ENCODE results near the gene P2RY1. TPM values are rescaled to one million over a fixed set of nuclear protein-coding genes. Genes with fewer than 3 reads are reported as not detected.
A peak's percentile ranks its signal among the peaks of the same experiment; 100 is the strongest.

The P2RY1 gene
- total and polyA plus RNA-seq, 9 of the 15 experiments (the other 6 are each of a cell fraction or from before 2014, with no cell fraction given): 6.0 to 27.9 (median 18.4) TPM

GRCh38 chr3:152834776-152835600 lies at the start of gene P2RY1 (continued):
- TF ChIP-seq, protein P1, sequence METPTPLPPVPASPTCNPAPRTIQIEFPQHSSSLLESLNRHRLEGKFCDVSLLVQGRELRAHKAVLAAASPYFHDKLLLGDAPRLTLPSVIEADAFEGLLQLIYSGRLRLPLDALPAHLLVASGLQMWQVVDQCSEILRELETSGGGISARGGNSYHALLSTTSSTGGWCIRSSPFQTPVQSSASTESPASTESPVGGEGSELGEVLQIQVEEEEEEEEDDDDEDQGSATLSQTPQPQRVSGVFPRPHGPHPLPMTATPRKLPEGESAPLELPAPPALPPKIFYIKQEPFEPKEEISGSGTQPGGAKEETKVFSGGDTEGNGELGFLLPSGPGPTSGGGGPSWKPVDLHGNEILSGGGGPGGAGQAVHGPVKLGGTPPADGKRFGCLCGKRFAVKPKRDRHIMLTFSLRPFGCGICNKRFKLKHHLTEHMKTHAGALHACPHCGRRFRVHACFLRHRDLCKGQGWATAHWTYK (CRISPR knock-in tag; IDR thresholded peaks at IDR 0.05): no peak
- TF ChIP-seq, protein P2, sequence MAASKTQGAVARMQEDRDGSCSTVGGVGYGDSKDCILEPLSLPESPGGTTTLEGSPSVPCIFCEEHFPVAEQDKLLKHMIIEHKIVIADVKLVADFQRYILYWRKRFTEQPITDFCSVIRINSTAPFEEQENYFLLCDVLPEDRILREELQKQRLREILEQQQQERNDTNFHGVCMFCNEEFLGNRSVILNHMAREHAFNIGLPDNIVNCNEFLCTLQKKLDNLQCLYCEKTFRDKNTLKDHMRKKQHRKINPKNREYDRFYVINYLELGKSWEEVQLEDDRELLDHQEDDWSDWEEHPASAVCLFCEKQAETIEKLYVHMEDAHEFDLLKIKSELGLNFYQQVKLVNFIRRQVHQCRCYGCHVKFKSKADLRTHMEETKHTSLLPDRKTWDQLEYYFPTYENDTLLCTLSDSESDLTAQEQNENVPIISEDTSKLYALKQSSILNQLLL (CRISPR knock-in tag; IDR thresholded peaks at IDR 0.05; ENCODE audit: borderline replicate concordance): no peak
- TF ChIP-seq TEAD1 (CRISPR knock-in tag; IDR thresholded peaks at IDR 0.05): no peak; a peak in 1 of 4 replicates
- TF ChIP-seq GTF2E2 (tag; IDR thresholded peaks at IDR 0.05): 0 out of 2 replicates have a peak, but pooled peaks have one; percentile 26
- 0 out of 2 replicates have a peak, but pooled peaks have one; percentile 30 for TF ChIP-seq ZNF232 (CRISPR knock-in tag; IDR thresholded peaks at IDR 0.05)
- no peak for TF ChIP-seq ARID3A (IDR thresholded peaks at IDR 0.05; ENCODE audit: borderline replicate concordance, low read depth, low read length)
- TF ChIP-seq ETV6 (IDR thresholded peaks at IDR 0.05; ENCODE audit: borderline replicate concordance in 1 of 2, low read depth in 2 of 2, low read length in 1 of 2): no peak
- peak; percentile 13; the same call in 1 of the 2 replicates for TF ChIP-seq ETV6 (CRISPR knock-in tag; IDR thresholded peaks at IDR 0.05; ENCODE audit: borderline replicate concordance)
- TF ChIP-seq ELF4 (CRISPR knock-in tag; IDR thresholded peaks at IDR 0.05): no peak
- TF ChIP-seq MAFK (IDR thresholded peaks at IDR 0.05; ENCODE audit: low read length): peak; percentile 63
- TF ChIP-seq HLTF (IDR thresholded peaks at IDR 0.05): no peak
- TF ChIP-seq ZNF253 (CRISPR knock-in tag; conservative IDR thresholded peaks at IDR 0.05): no peak
- TF ChIP-seq, protein P3, sequence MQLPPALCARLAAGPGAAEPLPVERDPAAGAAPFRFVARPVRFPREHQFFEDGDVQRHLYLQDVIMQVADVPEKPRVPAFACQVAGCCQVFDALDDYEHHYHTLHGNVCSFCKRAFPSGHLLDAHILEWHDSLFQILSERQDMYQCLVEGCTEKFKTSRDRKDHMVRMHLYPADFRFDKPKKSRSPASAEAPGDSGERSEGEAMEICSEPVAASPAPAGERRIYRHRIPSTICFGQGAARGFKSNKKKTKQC (CRISPR knock-in tag; IDR thresholded peaks at IDR 0.05): peak; percentile 87
- 0 out of 2 replicates have a peak, but pooled peaks have one; percentile 25 for TF ChIP-seq ESRRA (IDR thresholded peaks at IDR 0.05; ENCODE audit: borderline replicate concordance, low read depth)
- TF ChIP-seq, protein P4, sequence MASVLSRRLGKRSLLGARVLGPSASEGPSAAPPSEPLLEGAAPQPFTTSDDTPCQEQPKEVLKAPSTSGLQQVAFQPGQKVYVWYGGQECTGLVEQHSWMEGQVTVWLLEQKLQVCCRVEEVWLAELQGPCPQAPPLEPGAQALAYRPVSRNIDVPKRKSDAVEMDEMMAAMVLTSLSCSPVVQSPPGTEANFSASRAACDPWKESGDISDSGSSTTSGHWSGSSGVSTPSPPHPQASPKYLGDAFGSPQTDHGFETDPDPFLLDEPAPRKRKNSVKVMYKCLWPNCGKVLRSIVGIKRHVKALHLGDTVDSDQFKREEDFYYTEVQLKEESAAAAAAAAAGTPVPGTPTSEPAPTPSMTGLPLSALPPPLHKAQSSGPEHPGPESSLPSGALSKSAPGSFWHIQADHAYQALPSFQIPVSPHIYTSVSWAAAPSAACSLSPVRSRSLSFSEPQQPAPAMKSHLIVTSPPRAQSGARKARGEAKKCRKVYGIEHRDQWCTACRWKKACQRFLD (CRISPR knock-in tag; IDR thresholded peaks at IDR 0.05): no peak
- TF ChIP-seq SIX5 (IDR thresholded peaks at IDR 0.05; ENCODE audit: borderline replicate concordance in 1 of 2, insufficient read depth in 1 of 2, low read depth in 1 of 2, low read length in 2 of 2): no peak
- no peak for TF ChIP-seq DIDO1 (tag; IDR thresholded peaks at IDR 0.05; ENCODE audit: low read depth)
